ENCODE measurements around the gene JTB.

DNA sequence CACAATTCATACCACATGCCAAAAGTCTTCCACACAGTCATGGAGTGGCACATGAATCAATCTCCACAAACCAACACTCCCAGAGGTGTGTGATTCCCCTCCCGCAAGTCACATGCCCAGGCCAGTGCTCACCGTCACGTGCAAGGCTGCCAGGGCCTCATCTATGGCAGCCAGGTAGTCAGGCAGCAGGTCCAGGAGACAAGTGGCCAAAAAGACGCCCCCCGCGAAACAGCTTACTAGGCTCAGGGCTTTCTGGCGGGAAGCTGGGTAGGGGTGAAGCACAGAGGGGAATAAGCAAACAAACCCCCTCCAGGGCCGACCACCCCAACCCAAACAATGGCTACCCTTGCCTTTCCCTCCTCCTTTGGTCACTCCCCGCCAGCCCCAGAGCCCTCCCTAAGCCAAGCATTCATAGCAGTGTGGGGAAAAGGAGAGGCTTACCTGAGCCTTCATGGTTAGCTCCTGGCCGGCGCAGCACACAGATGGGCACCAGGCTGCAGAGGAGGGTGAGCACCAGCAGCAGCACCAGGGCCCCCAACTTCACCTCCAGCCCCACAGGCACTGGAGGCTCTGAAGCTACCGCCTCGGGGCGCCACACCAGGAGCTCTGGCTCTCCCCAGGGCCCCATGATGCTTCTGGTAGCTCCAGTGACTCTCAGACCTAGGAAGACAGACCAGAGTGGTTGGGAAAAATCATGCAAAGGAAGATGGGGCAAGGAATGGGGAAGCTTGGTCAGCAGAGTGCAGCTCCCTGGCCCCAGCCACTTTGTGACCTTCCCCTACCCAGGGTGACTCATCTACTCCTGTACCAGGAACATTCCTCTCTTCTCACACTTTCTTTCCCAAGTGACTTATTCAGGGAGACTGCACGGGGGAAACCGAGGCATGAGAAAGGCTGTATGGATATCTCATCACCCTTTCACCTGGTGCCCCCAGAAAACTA lies 15.1 kb downstream of the JTB start:
- TF ChIP-seq, protein P1, sequence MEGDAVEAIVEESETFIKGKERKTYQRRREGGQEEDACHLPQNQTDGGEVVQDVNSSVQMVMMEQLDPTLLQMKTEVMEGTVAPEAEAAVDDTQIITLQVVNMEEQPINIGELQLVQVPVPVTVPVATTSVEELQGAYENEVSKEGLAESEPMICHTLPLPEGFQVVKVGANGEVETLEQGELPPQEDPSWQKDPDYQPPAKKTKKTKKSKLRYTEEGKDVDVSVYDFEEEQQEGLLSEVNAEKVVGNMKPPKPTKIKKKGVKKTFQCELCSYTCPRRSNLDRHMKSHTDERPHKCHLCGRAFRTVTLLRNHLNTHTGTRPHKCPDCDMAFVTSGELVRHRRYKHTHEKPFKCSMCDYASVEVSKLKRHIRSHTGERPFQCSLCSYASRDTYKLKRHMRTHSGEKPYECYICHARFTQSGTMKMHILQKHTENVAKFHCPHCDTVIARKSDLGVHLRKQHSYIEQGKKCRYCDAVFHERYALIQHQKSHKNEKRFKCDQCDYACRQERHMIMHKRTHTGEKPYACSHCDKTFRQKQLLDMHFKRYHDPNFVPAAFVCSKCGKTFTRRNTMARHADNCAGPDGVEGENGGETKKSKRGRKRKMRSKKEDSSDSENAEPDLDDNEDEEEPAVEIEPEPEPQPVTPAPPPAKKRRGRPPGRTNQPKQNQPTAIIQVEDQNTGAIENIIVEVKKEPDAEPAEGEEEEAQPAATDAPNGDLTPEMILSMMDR (IDR thresholded peaks at IDR 0.05), result no peak
- no peak for TF ChIP-seq EZH2 (IDR thresholded peaks at IDR 0.05; ENCODE audit: borderline replicate concordance, insufficient read depth, low read depth, low read length, poor library complexity, severe bottlenecking)
